Lung (tissue), 12 donors: ENCODE results near the gene SMARCD3. TPM values are rescaled to one million over a fixed set of nuclear protein-coding genes. Genes with fewer than 3 reads are reported as not detected.

ENCODE experiments used
- ATAC-seq: fragments of 200-7000 bp; cut with Tn5 transposase; one replicate; pipeline ENCODE4 v1.9.1; 2020; ENCODE audit warnings: moderate number of reproducible peaks; ENCODE audit not compliant: insufficient read depth, low FRiP score
- DNase-seq, 3 donors: peaks; one replicate each; pipeline ENCODE4 v3.0.0-alpha.2; 2013 to 2017
- H3K27ac ChIP-seq, 2 donors: one replicate each; pipeline ENCODE4 v1.5.1; 2013; ENCODE audit warnings: mild to moderate bottlenecking in 2 of 2, moderate library complexity in 2 of 2, control low read depth in 1 of 2, inconsistent platforms in 1 of 2, low read depth in 1 of 2, low read length in 1 of 2
- H3K27me3 ChIP-seq, 3 donors: one replicate each; pipeline ENCODE4 v1.5.1; 2013; ENCODE audit warnings: low read length in 2 of 3; ENCODE audit not compliant: control insufficient read depth in 3 of 3, insufficient read depth in 3 of 3
- H3K36me3 ChIP-seq, 4 donors: one replicate each; pipeline ENCODE4 v1.5.1; 2013; ENCODE audit warnings: low read length in 4 of 4, mild to moderate bottlenecking in 1 of 4, moderate library complexity in 1 of 4; ENCODE audit not compliant: control insufficient read depth in 4 of 4, insufficient read depth in 4 of 4
- H3K4me1 ChIP-seq, 5 donors: one replicate each; pipeline ENCODE4 v1.5.1; 2013; ENCODE audit warnings: low read length in 5 of 5, mild to moderate bottlenecking in 2 of 5, moderate library complexity in 1 of 5; ENCODE audit not compliant: control insufficient read depth in 5 of 5, insufficient read depth in 5 of 5
- H3K4me3 ChIP-seq: one replicate; pipeline ENCODE4 v1.5.1; 2013; ENCODE audit warnings: mild to moderate bottlenecking, control low read depth, moderate library complexity
- H3K9ac ChIP-seq, 2 donors: one replicate each; pipeline ENCODE4 v1.5.1; 2013; ENCODE audit warnings: low read length in 2 of 2, control low read depth in 1 of 2; ENCODE audit not compliant: insufficient read depth in 1 of 2
- H3K9me3 ChIP-seq, 4 donors: one replicate each; pipeline ENCODE4 v1.5.1; 2013; ENCODE audit warnings: low read length in 3 of 4, mild to moderate bottlenecking in 1 of 4, moderate library complexity in 1 of 4; ENCODE audit not compliant: control insufficient read depth in 4 of 4, insufficient read depth in 3 of 4
- WGBS, 2 donors: extraction: QIAGEN DNeasy Blood & Tissue Kit; methylation state at CpG; one replicate each; pipeline ENCODE4 v1.1.7; 2013; 5-methylcytosine and 5-hydroxymethylcytosine counted together
- polyA plus RNA-seq, 2 donors: library from polyadenylated mRNA; stranded (reverse); fragments of 200-250 nt; gene quantifications; one replicate each; pipeline ENCODE4 v1.2.1, GENCODE V29; 2013
- total RNA-seq, 2 donors: library from RNA; depleted of rRNA in 1 of 2; stranded (reverse); fragments of >200 nt in 1 of 2; gene quantifications; one replicate each; pipeline ENCODE4 v1.2.1, GENCODE V29; 2014 to 2021
- TF ChIP-seq, protein P1 (sequence below): IDR thresholded peaks from 2 replicates; pipeline ENCODE4 v1.5.1; 2012; ENCODE audit warnings: mild to moderate bottlenecking; ENCODE audit errors: control extremely low read depth, extremely low read depth
- donor health status: control.
- donor health status: control.
- donor health status: Bipolar disorder and iron deficiency.
- donor health status: healthy.
- donor health status: DM: yes; HTN: yes; CAD: no.

Gene SMARCD3
- total and polyA plus RNA-seq, 4 donors = 37.5 to 70.9 (median 51.4) TPM

DNA sequence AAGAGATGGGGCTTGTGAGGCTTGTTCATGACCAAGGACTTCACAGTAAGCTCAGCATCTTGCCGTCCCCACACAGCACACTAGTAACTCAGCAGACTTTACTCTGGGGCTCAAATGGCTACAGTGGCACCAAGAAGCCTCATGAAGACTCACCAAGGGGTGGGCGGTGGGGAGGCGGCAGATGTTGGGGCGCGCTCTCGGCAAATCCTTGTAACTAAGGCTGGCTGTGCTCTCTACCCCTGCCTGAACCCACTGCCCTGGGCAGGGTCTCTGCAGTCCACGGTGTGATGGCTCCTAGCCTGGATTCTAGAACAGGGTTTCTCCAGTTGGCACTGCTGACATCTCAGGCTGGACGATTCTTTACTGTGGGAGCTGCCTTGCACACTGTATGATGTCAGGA, 12.4 kb upstream of the SMARCD3 start:
- H3K27ac ChIP-seq = no peak overlapping the region
- H3K4me3 ChIP-seq = no peak overlapping the region
- H3K9ac ChIP-seq = no peak overlapping the region
- peaks cover 0 to 13% (median 0%) of the 10 kb centered on the region in 5 donors for H3K4me1 ChIP-seq
- TF ChIP-seq, protein P1, sequence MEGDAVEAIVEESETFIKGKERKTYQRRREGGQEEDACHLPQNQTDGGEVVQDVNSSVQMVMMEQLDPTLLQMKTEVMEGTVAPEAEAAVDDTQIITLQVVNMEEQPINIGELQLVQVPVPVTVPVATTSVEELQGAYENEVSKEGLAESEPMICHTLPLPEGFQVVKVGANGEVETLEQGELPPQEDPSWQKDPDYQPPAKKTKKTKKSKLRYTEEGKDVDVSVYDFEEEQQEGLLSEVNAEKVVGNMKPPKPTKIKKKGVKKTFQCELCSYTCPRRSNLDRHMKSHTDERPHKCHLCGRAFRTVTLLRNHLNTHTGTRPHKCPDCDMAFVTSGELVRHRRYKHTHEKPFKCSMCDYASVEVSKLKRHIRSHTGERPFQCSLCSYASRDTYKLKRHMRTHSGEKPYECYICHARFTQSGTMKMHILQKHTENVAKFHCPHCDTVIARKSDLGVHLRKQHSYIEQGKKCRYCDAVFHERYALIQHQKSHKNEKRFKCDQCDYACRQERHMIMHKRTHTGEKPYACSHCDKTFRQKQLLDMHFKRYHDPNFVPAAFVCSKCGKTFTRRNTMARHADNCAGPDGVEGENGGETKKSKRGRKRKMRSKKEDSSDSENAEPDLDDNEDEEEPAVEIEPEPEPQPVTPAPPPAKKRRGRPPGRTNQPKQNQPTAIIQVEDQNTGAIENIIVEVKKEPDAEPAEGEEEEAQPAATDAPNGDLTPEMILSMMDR = no peak
- ATAC-seq (no peak), DNase-seq (no peak)
- peaks cover 0 to 4% (median 0%) of the 10 kb centered on the region in 3 donors for H3K27me3 ChIP-seq
- H3K36me3 ChIP-seq = no peaks in the 10 kb centered on the region
- no peaks in the 10 kb centered on the region for H3K9me3 ChIP-seq
- 89 to 94% methylated on average over 8 of the region's 8 CpGs for WGBS, 2 donors

DNA sequence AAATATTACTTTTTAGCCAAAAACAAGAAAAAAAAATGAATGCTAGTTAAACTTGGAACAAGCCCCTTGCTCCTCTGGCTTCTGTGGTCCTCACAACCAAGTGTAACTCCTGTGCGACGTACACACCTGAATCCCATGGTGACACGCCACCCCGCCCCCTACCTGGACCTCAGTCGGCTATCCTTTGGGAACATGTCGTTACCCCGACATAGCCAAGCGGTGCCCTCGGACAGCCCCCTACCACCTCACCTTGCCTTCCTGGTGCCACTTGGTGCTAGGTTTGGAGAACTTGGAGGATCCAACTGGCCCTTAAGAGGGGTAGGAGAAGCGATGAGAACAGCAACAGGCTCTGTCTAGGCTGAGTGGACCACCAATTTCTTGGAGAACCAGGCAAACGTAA, 12.0 kb upstream of the SMARCD3 start:
- TF ChIP-seq, protein P1 = no peak

DNA sequence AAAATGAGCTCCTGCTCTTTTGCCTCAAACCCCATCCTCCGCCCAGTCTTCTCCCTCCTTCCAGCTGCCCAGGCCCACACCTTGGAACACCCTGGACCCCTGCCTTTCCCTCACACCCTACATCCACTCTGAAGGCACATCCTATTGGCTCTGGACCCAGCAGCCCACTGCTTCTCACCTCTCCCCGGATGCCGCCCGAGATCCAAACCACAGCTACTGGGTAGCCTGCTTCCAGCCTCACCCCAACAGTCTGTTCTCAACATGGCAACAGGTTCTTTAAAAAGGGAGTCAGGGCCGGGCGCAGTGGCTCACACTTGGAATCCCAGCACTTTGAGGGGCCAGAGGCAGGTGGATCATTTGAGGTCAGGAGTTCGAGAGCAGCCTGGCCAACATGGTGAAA, 9.5 kb upstream of the SMARCD3 start:
- TF ChIP-seq, protein P1 = no peak
- no peaks in the 10 kb centered on the region for H3K9me3 ChIP-seq
- ATAC-seq (no peak), DNase-seq (no peak)
- H3K36me3 ChIP-seq = no peaks in the 10 kb centered on the region
- H3K27ac ChIP-seq = no peak overlapping the region
- no peak overlapping the region for H3K4me3 ChIP-seq
- peaks cover 0 to 24% (median 4%) of the 10 kb centered on the region in 5 donors for H3K4me1 ChIP-seq
- H3K27me3 ChIP-seq = peaks cover 0 to 4% (median 0%) of the 10 kb centered on the region in 3 donors
- H3K9ac ChIP-seq = no peak overlapping the region
- WGBS, 2 donors = 91 to 95% methylated on average over 7 of the region's 7 CpGs

More for the DNA sequence above, 12.0 kb upstream of the SMARCD3 start:
- no peaks in the 10 kb centered on the region for H3K36me3 ChIP-seq
- 93% methylated on average over 11 of the region's 11 CpGs for WGBS, 2 donors
- peaks cover 0 to 13% (median 0%) of the 10 kb centered on the region in 5 donors for H3K4me1 ChIP-seq
- H3K9ac ChIP-seq = no peak overlapping the region
- H3K27me3 ChIP-seq = peaks cover 0 to 4% (median 0%) of the 10 kb centered on the region in 3 donors
- no peak for ATAC-seq
- H3K4me3 ChIP-seq = no peak overlapping the region
- DNase-seq = no peak
- H3K9me3 ChIP-seq = no peaks in the 10 kb centered on the region
- H3K27ac ChIP-seq = no peak overlapping the region
